Stomach smooth muscle (tissue), 2 donors: ENCODE data around the gene TSC1.
"Not testable (repeated sequence)": the region's sequence is repeated elsewhere in the genome, so short reads cannot be mapped to it uniquely, and the experiment has no call there.

Source experiments
- H3K27ac ChIP-seq: one replicate; pipeline ENCODE4 v1.7.0; 2013; ENCODE audit warnings: mild to moderate bottlenecking, low read length, inconsistent platforms
- H3K27me3 ChIP-seq, 2 donors: one replicate each; pipeline ENCODE4 v1.7.0; 2013; ENCODE audit warnings: low read length in 2 of 2; ENCODE audit not compliant: insufficient read depth in 2 of 2, control insufficient read depth in 1 of 2
- H3K36me3 ChIP-seq, 2 donors: one replicate each; pipeline ENCODE4 v1.7.0; 2013; ENCODE audit warnings: low read length in 2 of 2; ENCODE audit not compliant: control insufficient read depth in 2 of 2, insufficient read depth in 2 of 2
- H3K4me1 ChIP-seq: one replicate; pipeline ENCODE4 v1.7.0; 2013; ENCODE audit warnings: low read length; ENCODE audit not compliant: control insufficient read depth, insufficient read depth
- H3K4me3 ChIP-seq, 2 donors: one replicate each; pipeline ENCODE4 v1.7.0; 2013; ENCODE audit warnings: low read length in 2 of 2
- H3K9ac ChIP-seq, 2 donors: one replicate each; pipeline ENCODE4 v1.7.0; 2013; ENCODE audit warnings: low read length in 2 of 2, mild to moderate bottlenecking in 1 of 2
- H3K9me3 ChIP-seq, 2 donors: one replicate each; pipeline ENCODE4 v1.7.0; 2013; ENCODE audit warnings: low read length in 2 of 2; ENCODE audit not compliant: control insufficient read depth in 2 of 2
- donor health status: healthy.
- donor health status: Pancreatic carcinoma.

The TSC1 gene

DNA sequence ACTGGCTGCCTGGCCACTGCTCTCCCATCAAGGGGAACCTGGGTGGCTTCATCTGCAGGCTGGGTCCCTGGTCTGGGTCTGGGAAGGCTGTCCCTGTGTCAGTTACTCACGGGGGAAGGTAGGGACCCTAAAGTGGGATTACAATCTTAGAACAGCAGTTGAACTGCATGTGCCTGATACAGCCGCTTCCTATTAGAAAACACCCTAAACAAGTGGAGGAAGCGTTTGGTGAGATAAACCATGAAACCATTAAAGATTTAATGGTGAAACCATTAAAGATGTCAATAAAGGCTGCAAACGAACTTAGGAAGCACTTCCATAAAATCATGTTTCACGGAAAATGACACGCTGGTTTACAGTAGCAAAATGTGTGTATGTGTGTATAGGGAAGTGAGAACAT is 31.5 kb upstream of the TSC1 start:
- Histone ChIP-seq H3K27me3 (peaks cover 24 to 25% of the 10 kb centered on the region in 2 donors), H3K27ac (no peak overlapping the region), H3K9me3 (no peaks in the 10 kb centered on the region), H3K9ac (no peak overlapping the region), H3K4me1 (peaks cover 5% of the 10 kb centered on the region), H3K4me3 (no peak overlapping the region), H3K36me3 (no peaks in the 10 kb centered on the region)

GRCh38 chr9:132973713-132974112 is 29.3 kb upstream of the TSC1 start:
- peaks cover 18 to 29% of the 10 kb centered on the region in 2 donors for H3K27me3 ChIP-seq

GRCh38 chr9:132973166-132973565 is 28.8 kb upstream of the TSC1 start:
- Histone ChIP-seq H3K27ac (no peak overlapping the region), H3K4me1 (peaks cover 5% of the 10 kb centered on the region), H3K36me3 (no peaks in the 10 kb centered on the region), H3K9me3 (no peaks in the 10 kb centered on the region), H3K27me3 (peaks cover 13 to 26% of the 10 kb centered on the region in 2 donors), H3K9ac (no peak overlapping the region), H3K4me3 (no peak overlapping the region)

More at GRCh38 chr9:132973713-132974112, 29.3 kb upstream of the TSC1 start:
- no peak overlapping the region for H3K9ac ChIP-seq
- H3K9me3 ChIP-seq: no peaks in the 10 kb centered on the region
- no peaks in the 10 kb centered on the region for H3K36me3 ChIP-seq
- peaks cover 5% of the 10 kb centered on the region for H3K4me1 ChIP-seq
- H3K4me3 ChIP-seq: no peak overlapping the region
- H3K27ac ChIP-seq: no peak overlapping the region

GRCh38 chr9:132970324-132971062 is 26.1 kb upstream of the TSC1 start:
- Histone ChIP-seq H3K9ac (no peak overlapping the region), H3K27me3 (peaks cover 13 to 22% of the 10 kb centered on the region in 2 donors), H3K4me1 (peaks cover 5% of the 10 kb centered on the region), H3K4me3 (no peak overlapping the region), H3K27ac (no peak overlapping the region), H3K36me3 (no peaks in the 10 kb centered on the region), H3K9me3 (no peaks in the 10 kb centered on the region)

DNA sequence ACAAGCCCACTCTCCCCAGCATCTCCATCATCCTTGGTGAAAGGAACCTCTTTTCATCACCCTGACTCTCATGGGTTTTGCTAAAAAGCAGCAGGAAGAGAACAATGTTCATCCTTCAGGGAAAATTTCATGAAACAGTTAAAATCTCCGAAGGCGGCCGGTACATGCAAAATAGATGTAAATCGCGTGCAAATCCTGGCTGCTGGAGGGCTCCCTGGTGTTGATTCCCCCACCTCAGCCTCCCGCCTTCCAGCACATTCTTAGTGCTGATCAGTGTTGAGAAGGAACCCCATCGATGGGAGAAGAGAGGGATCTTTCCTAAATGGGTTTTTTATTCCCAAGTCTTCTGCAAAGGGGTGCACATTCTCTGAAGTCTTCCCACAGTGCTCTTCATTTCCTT is 25.4 kb upstream of the TSC1 start:
- Histone ChIP-seq H3K9me3 (no peaks in the 10 kb centered on the region), H3K36me3 (no peaks in the 10 kb centered on the region), H3K4me3 (no peak overlapping the region), H3K27me3 (peaks cover 13 to 21% of the 10 kb centered on the region in 2 donors), H3K27ac (no peak overlapping the region), H3K4me1 (peaks cover 5% of the 10 kb centered on the region), H3K9ac (no peak overlapping the region)

- H3K36me3 ChIP-seq, H3K27ac ChIP-seq, H3K9ac ChIP-seq, H3K4me3 ChIP-seq, H3K9me3 ChIP-seq, H3K4me1 ChIP-seq: not testable (repeated sequence)
- H3K27me3 ChIP-seq: peaks cover 7 to 14% of the 10 kb centered on the region in 2 donors
These were observed 23.5 kb upstream of the TSC1 start for GRCh38 chr9:132967908-132968307.

GRCh38 chr9:132965478-132965877 is 21.1 kb upstream of the TSC1 start:
- Histone ChIP-seq H3K9ac (no peak overlapping the region), H3K4me1 (no peaks in the 10 kb centered on the region), H3K4me3 (no peak overlapping the region), H3K9me3 (no peaks in the 10 kb centered on the region), H3K27ac (no peak overlapping the region), H3K36me3 (no peaks in the 10 kb centered on the region), H3K27me3 (peaks cover 7 to 12% of the 10 kb centered on the region in 2 donors)

GRCh38 chr9:132961002-132961401 is 16.6 kb upstream of the TSC1 start:
- Histone ChIP-seq H3K4me1 (no peaks in the 10 kb centered on the region), H3K4me3 (no peak overlapping the region), H3K9ac (no peak overlapping the region), H3K9me3 (peaks cover 0 to under 1% of the 10 kb centered on the region in 2 donors), H3K27me3 (peaks cover 0 to 6% of the 10 kb centered on the region in 2 donors), H3K27ac (no peak overlapping the region), H3K36me3 (no peaks in the 10 kb centered on the region)

DNA sequence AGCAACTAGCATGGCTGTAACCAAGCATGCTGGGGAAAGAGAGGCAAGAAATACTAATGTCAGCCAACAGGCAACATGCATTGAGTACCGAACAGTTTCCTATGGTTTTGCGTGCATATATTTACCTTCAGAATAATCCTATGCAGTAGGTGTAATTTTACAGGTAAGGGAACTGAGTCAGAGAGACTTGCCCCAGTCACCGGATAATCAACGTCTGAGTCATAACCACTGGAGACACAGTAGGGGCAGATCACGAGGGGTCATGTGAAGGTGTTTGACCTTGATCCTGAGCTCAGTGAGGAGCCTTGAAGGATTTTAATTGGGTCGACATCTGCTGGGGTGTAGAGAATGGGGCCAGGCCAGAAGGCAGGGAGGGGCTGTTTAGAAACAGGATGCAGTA is 13.4 kb upstream of the TSC1 start:
- Histone ChIP-seq H3K9ac (no peak overlapping the region), H3K27me3 (peaks cover 0 to 6% of the 10 kb centered on the region in 2 donors), H3K27ac (no peak overlapping the region), H3K9me3 (peaks cover 3 to 4% of the 10 kb centered on the region in 2 donors), H3K4me3 (no peak overlapping the region), H3K36me3 (no peaks in the 10 kb centered on the region), H3K4me1 (no peaks in the 10 kb centered on the region)

DNA sequence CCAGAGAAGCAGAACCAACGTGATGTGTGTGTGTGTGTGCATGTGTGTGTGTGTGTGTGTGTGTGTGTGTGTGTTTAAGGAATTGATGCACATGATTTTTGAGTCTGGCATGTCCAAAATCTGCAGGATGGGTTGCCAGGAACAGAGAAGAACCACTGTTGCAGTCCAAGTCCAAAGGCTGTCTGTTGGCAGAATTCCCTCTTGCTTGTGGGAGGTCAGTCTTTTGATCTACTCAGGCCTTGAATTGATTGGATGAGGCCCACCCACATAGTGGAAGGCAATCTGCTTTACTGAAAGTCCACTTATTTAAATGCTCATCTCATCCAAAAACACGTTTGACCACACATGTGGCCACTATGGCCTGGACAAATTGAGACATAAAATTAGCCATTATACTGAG is 11.4 kb upstream of the TSC1 start:
- Histone ChIP-seq H3K4me1 (no peaks in the 10 kb centered on the region), H3K36me3 (no peaks in the 10 kb centered on the region), H3K27ac (no peak overlapping the region), H3K4me3 (no peak overlapping the region), H3K9ac (no peak overlapping the region), H3K9me3 (peaks cover 3 to 4% of the 10 kb centered on the region in 2 donors), H3K27me3 (peaks cover 0 to 4% of the 10 kb centered on the region in 2 donors)

DNA sequence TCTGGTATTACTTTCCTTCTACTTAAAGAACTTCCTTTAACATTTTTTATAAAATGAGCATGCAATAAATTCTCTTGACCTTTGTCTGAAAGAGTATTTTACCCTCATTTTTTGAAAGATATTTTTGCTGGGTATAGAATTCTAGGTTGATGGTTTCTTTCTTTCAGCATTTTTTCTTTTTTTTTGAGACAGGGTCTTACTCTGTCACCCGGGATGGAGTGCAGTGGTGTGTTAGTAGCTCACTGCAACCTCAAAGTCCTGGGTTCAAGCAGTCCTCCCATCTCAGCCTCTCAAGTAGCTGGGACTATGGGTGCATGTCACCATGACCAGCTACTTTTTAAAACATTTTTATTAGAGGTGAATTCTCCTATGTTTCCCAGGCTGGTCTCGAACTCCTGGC is 10.7 kb upstream of the TSC1 start:
- no peak overlapping the region for H3K4me3 ChIP-seq
- no peak overlapping the region for H3K9ac ChIP-seq
- peaks cover 0 to 4% of the 10 kb centered on the region in 2 donors for H3K27me3 ChIP-seq
- no peaks in the 10 kb centered on the region for H3K36me3 ChIP-seq
- peaks cover 3 to 4% of the 10 kb centered on the region in 2 donors for H3K9me3 ChIP-seq
- H3K4me1 ChIP-seq: no peaks in the 10 kb centered on the region
- H3K27ac ChIP-seq: no peak overlapping the region
